Measurements from ENCODE around the gene GRAMD4. TPM values are rescaled to one million over a fixed set of nuclear protein-coding genes. Genes with fewer than 3 reads are reported as not detected.

Gene GRAMD4, protein sequence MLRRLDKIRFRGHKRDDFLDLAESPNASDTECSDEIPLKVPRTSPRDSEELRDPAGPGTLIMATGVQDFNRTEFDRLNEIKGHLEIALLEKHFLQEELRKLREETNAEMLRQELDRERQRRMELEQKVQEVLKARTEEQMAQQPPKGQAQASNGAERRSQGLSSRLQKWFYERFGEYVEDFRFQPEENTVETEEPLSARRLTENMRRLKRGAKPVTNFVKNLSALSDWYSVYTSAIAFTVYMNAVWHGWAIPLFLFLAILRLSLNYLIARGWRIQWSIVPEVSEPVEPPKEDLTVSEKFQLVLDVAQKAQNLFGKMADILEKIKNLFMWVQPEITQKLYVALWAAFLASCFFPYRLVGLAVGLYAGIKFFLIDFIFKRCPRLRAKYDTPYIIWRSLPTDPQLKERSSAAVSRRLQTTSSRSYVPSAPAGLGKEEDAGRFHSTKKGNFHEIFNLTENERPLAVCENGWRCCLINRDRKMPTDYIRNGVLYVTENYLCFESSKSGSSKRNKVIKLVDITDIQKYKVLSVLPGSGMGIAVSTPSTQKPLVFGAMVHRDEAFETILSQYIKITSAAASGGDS
- total RNA-seq (2021), result 19.8 and 20.4 TPM in 2 replicates
- long read RNA-seq, partial matches to known transcripts, result 2 of 4 reads
- long read RNA-seq, other reads (novel, unspliced or antisense), result 2 of 4 reads

- Histone ChIP-seq H2BK120ac (ENCODE audit: low read depth, low read length, poor library complexity, severe bottlenecking) (no peak within 1 kb of the TSS), H2AFZ (ENCODE audit: low read length) (no peak within 1 kb of the TSS), H3K4me2 (ENCODE audit: insufficient read depth, insufficient read length, low read length) (no peak within 1 kb of the TSS), H3K79me2 (ENCODE audit: insufficient read depth, low read length) (no peaks in the 10 kb centered on the region), H4K20me1 (ENCODE audit: control insufficient read depth, insufficient read depth, insufficient read length) (no peaks in the 10 kb centered on the region), H4K5ac (ENCODE audit: insufficient read length, low read depth, low read length) (no peak within 1 kb of the TSS), H4K91ac (ENCODE audit: insufficient read length, low read depth, low read length) (no peak within 1 kb of the TSS), H3K4me1 (ENCODE audit: insufficient read depth, low read length) (no peaks in the 10 kb centered on the region), H2BK12ac (ENCODE audit: insufficient read length, low read depth, low read length) (no peak within 1 kb of the TSS), H3K9me3 (ENCODE audit: control insufficient read depth, low read depth, low read length) (no peaks in the 10 kb centered on the region), H2BK20ac (ENCODE audit: low read depth, low read length, poor library complexity, severe bottlenecking) (no peak within 1 kb of the TSS), H3K79me1 (ENCODE audit: insufficient read depth, low read depth, low read length, poor library complexity, severe bottlenecking) (no peaks in the 10 kb centered on the region), H3K18ac (ENCODE audit: insufficient read length, low read depth, low read length) (no peak within 1 kb of the TSS), H3K27ac (ENCODE audit: insufficient read length, low read depth, low read length) (no peak within 1 kb of the TSS), H2BK5ac (ENCODE audit: insufficient read length, low read length) (no peak within 1 kb of the TSS), H3K56ac (ENCODE audit: insufficient read length, low read depth, low read length) (no peak within 1 kb of the TSS), H3K4ac (ENCODE audit: low read depth, low read length) (no peak within 1 kb of the TSS), H3T11ph (ENCODE audit: low read length) (no peak within 1 kb of the TSS), H4K8ac (replicated peaks; ENCODE audit: insufficient read length, low read depth, low read length) (no peak within 1 kb of the TSS), H3K23me2 (ENCODE audit: insufficient read length, low read depth, low read length, poor library complexity, severe bottlenecking) (no peaks in the 10 kb centered on the region), H2AK5ac (ENCODE audit: insufficient read length, low read length) (no peak within 1 kb of the TSS), H3K27me3 (ENCODE audit: insufficient read depth, low read length) (no peaks in the 10 kb centered on the region), H3K14ac (ENCODE audit: insufficient read depth, low read length) (peak within 1 kb of the TSS; percentile 11; the same call in 1 of the 2 replicates), H3K23ac (ENCODE audit: insufficient read length, low read depth, low read length) (no peak within 1 kb of the TSS), H2BK15ac (ENCODE audit: low read depth, low read length) (no peak within 1 kb of the TSS), H3K9ac (ENCODE audit: extremely low read depth, insufficient read length, low read length) (no peak within 1 kb of the TSS)
- TF ChIP-seq CTCF (conservative IDR thresholded peaks at IDR 0.05), result no peak
- Mint-ChIP-seq H3K27ac (peak within 1 kb of the TSS in 2 of 3 experiments; percentile 47 to 77; a peak in 4 of 7 replicates), H3K9me3 (peaks cover 0 to 5% of the 10 kb centered on the region in 2 experiments; a peak in 1 of 5 replicates), H3K27me3 (ENCODE audit: low read depth) (no peaks in the 10 kb centered on the region), H3K4me1 (peaks cover 0 to 2% of the 10 kb centered on the region in 2 experiments; a peak in 1 of 4 replicates), H3K36me3 (ENCODE audit: insufficient read depth in 1 of 3, low read depth in 3 of 3) (no peaks in the 10 kb centered on the region), H3K4me3 (no peak within 1 kb of the TSS; a peak in 1 of 5 replicates)
- WGBS (ENCODE audit: extremely low coverage, insufficient read length, low lambda C conversion rate), result no CpG with 5 or more reads among the region's 20 CpGs
- no peak for DNase-seq
Observed at GRCh38 chr22:46619830-46620501, at the start of gene GRAMD4. GRAMD4 (plus strand) TSS chr22:46620386; CDS start chr22:46626800, 6,414 bp downstream.

All from H9 (cell line).